HG03520 (cell line): Measurements from ENCODE around the gene YIPF2.
"Not testable (repeated sequence)": the region's sequence is repeated elsewhere in the genome, so short reads cannot be mapped to it uniquely, and the experiment has no call there.

Experiments used
- ATAC-seq: cut with Tn5 transposase; IDR thresholded peaks from one replicate; pipeline ENCODE4 v1.9.1; 2021; ENCODE audit warnings: mild to moderate bottlenecking, moderate library complexity; ENCODE audit not compliant: unreplicated experiment

Gene YIPF2

DNA sequence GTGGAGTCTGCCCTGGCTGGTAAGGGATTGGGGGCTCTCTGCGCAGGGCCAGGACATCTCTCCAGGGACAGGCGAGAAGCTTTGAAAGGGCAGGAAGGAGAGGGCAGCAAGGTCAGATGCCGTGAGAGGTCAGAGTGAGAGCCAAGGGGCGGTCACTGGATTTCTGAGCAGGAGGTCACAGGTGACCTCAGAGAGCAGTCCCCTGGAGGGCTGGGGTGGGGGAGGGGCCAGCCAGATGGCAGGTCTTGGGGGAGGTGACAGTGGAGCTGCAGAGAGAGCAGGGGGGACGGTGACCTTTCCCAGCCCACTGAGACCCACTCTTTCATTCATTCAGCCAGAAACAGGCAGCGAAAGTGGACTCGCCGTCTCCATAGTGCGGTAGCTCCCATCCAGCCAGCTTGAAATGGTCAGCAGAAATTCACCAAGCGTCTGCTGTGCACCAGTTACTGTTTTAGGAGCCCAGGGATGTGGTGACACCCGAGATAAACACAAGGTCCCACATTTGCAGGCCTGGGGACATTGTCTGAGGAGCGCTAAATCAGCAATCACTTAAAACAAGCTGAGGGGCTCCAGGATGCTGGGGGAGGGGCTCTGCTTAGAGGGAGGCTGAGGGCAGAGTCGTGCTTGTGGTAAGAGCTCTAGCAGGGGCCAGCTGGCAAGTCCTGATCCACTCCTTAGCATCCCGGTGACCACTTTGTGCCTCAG lies 46.9 kb downstream of the YIPF2 start:
- ATAC-seq = no peak

DNA sequence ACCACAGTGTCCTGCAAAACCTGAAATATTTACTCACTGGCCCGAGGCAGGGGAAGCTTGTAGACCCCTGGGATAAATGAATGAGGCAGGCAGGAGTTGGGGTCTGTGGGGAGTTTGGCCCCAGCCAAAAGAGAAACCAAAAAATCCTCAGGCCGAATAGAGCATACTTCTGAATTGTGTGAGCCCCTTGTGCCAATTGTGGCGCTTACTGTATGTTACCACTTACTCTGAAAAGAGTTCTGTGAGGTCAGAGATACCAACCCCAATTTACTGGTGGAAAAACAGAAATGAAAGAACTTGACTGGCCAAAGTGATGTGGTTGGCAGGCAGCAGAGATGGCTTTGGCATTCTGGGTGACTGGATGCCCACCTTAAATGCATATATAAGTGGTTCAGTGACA lies 50.2 kb downstream of the YIPF2 start:
- no peak for ATAC-seq

DNA sequence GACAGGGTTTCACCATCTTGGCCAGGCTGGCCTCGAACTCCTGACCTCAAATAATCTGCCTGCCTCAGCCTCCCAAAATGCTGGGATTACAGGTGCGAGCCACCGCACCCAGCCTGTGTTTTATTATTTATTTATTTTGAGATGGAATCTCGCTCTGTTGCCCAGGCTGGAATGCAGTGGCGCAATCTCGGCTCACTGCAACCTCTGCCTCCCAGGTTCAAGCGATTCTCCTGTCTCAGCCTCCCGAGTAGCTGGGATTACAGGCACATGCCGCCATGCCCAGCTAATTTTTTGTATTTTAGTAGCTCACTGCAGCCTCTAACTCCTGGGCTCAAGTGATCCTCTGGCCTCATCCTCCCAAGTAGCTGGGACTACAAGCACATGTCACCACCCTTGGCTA lies 50.8 kb downstream of the YIPF2 start:
- not testable (repeated sequence) for ATAC-seq

DNA sequence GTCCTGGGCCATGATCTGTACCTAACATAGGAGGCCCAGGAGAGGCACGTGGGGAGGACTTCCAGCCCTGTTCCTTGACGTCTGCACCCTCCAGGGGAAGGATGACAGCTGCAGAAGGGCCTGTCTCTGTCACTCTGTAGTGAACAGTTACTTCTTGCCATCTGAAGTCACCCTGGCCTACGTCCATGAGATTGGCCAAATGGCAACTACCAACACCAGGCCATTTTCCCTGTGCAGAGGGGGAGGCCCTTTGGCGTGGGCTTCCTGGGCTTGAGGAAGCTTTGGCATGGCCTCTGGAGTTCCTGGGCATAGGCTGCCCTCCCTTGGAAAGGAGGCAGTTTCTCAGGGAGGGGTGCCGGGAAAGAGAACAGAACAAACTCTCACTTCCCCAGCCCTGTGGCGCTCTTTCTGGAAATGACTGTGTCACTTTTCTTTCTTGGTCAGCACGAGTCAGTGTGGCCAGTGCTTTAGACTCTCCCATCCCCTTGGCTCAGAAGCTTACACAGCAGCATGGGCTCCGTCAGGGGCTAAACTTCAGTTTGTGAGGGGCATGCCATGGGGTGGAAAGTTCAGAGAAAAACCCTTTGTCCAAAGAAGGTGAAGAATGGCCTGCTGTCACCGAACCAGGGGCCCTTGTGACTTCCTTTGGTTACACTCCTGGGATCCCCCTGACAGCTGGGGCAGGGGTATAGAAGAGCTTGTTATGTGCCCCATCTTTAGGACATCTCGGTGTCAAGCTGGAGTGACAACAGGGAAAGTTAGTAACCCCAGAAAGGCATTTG lies 51.8 kb downstream of the YIPF2 start:
- ATAC-seq = no peak

DNA sequence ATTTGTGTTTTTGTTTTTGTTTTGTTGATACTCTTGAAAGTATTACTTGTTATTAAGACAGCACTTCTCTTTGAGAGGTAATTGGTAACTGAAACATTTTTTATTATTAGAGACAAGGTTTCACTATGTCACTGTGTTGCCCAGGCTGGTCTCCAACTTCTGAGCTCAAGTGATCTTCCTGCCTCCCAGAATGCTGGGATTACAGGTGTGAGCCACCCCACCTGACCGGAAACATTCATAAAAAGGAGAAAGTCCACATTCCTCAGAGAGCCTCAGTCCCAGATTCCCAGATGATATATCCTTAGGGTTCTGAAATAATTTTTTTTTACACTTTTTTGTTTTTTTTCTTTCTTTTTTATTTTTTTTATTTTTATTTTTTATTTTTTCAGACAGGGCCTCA lies 54.4 kb downstream of the YIPF2 start:
- no peak for ATAC-seq

DNA sequence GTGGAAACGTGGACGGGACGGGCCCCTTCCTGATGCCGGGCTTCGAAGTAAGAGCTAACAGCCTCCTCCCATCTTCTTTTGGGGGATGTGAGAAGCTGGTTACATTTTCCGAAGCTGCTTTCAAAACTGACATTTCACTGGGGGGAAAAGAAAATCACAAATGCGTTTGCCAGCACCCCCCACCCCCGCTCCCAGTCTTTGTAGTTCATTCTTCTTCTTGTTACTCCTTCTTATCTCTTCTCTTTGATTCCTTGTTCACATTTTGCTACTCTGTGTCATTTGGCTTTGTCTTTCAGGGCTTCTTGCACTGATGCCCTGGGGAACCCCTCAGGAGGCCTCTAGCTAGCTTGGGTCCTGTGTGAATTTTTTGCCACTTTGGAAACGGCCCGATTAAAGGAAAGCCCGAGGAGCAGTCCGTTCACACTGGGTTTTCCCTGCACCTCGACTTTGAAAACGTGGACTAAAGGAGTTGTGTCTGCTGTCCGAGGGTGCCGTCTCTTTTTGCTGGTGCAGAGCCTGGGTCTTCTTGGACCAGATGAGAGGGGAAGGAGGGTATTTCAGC lies 55.8 kb downstream of the YIPF2 start:
- ATAC-seq = no peak
